ENCODE measurements around the gene KATNAL1.
"Not testable (repeated sequence)": the region's sequence is repeated elsewhere in the genome, so short reads cannot be mapped to it uniquely, and the experiment has no call there.

KATNAL1 gene

GRCh38 chr13:30222254-30222653, 85.1 kb downstream of the KATNAL1 start:
- no peak for DNase-seq

GRCh38 chr13:30216111-30216510, 91.2 kb downstream of the KATNAL1 start:
- DNase-seq: no peak

GRCh38 chr13:30212256-30212655, 95.1 kb downstream of the KATNAL1 start:
- peak in 5 of 56 donors; percentile 2 to 12 (median 8) for DNase-seq

- DNase-seq: no peak
Measured at GRCh38 chr13:30211745-30212144, 95.6 kb downstream of the KATNAL1 start.

GRCh38 chr13:30204564-30204963, 102.8 kb downstream of the KATNAL1 start:
- DNase-seq: no peak

GRCh38 chr13:30196025-30196424, 111.3 kb downstream of the KATNAL1 start:
- DNase-seq: no peak

- DNase-seq: no peak
Measured at GRCh38 chr13:30194906-30195305, 112.4 kb downstream of the KATNAL1 start.

GRCh38 chr13:30193279-30194234, 113.8 kb downstream of the KATNAL1 start:
- DNase-seq: no peak

GRCh38 chr13:30192320-30193093, 114.8 kb downstream of the KATNAL1 start:
- no peak for DNase-seq

- DNase-seq: no peak
Measured at GRCh38 chr13:30191491-30192100, 115.8 kb downstream of the KATNAL1 start.

GRCh38 chr13:30186634-30187415, 120.5 kb downstream of the KATNAL1 start:
- DNase-seq: peak in 1 of 56 donors; percentile 8

- DNase-seq: no peak
Measured at GRCh38 chr13:30181888-30182651, 125.3 kb downstream of the KATNAL1 start.

GRCh38 chr13:30179597-30180276, 127.6 kb downstream of the KATNAL1 start:
- no peak for DNase-seq

- no peak for DNase-seq
Measured at GRCh38 chr13:30178976-30179375, 128.4 kb downstream of the KATNAL1 start.

GRCh38 chr13:30175166-30175565, 132.2 kb downstream of the KATNAL1 start:
- DNase-seq: no peak

GRCh38 chr13:30174250-30174649, 133.1 kb downstream of the KATNAL1 start:
- not testable (repeated sequence) for DNase-seq

GRCh38 chr13:30173303-30173610, 134.1 kb downstream of the KATNAL1 start:
- no peak for DNase-seq

- no peak for DNase-seq
Measured at GRCh38 chr13:30172593-30173302, 134.6 kb downstream of the KATNAL1 start.

GRCh38 chr13:30170569-30170968, 136.8 kb downstream of the KATNAL1 start:
- DNase-seq: no peak
